MM.1S (cell line): Measurements from ENCODE around the gene SLC6A12.

ENCODE experiments used
- EZH2 ChIP-seq: fragments of 300-600 bp; sonication (generic); optimal IDR thresholded peaks from 2 replicates; pipeline ENCODE3; 2017; ENCODE audit warnings: low read depth, mild to moderate bottlenecking, antibody characterized with exemption, low read length, mixed read lengths
- TF ChIP-seq, protein P1 (sequence below): fragments of 300-600 bp; sonication (generic); IDR thresholded peaks from 2 replicates; pipeline ENCODE4 v1.5.1; 2016; ENCODE audit warnings: antibody characterized with exemption, low read length, mixed read lengths

GRCh38 chr12:234891-235415, 21.0 kb upstream of the SLC6A12 start:
- TF ChIP-seq, protein P1, sequence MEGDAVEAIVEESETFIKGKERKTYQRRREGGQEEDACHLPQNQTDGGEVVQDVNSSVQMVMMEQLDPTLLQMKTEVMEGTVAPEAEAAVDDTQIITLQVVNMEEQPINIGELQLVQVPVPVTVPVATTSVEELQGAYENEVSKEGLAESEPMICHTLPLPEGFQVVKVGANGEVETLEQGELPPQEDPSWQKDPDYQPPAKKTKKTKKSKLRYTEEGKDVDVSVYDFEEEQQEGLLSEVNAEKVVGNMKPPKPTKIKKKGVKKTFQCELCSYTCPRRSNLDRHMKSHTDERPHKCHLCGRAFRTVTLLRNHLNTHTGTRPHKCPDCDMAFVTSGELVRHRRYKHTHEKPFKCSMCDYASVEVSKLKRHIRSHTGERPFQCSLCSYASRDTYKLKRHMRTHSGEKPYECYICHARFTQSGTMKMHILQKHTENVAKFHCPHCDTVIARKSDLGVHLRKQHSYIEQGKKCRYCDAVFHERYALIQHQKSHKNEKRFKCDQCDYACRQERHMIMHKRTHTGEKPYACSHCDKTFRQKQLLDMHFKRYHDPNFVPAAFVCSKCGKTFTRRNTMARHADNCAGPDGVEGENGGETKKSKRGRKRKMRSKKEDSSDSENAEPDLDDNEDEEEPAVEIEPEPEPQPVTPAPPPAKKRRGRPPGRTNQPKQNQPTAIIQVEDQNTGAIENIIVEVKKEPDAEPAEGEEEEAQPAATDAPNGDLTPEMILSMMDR = no peak
- no peak for TF ChIP-seq EZH2
